A673 (cell line): Measurements from ENCODE around the gene ALDH7A1.
A peak's percentile ranks its signal among the peaks of the same experiment; 100 is the strongest.

Experiments
- EZH2 ChIP-seq: fragments of 200-600 bp; sonication (generic); IDR thresholded peaks from 2 replicates; pipeline ENCODE4 v1.6.1; 2017; ENCODE audit warnings: borderline replicate concordance, low read depth, mild to moderate bottlenecking, mixed read lengths, antibody characterized with exemption, low read length; ENCODE audit not compliant: poor library complexity, severe bottlenecking
- TF ChIP-seq, protein P1 (sequence below): fragments of 300-800, 200-600 bp; sonication (generic); conservative IDR thresholded peaks from 2 replicates; pipeline ENCODE4 v1.5.1; 2017; ENCODE audit warnings: low read depth, mild to moderate bottlenecking, antibody characterized with exemption, low read length, moderate library complexity, mixed read lengths

DNA sequence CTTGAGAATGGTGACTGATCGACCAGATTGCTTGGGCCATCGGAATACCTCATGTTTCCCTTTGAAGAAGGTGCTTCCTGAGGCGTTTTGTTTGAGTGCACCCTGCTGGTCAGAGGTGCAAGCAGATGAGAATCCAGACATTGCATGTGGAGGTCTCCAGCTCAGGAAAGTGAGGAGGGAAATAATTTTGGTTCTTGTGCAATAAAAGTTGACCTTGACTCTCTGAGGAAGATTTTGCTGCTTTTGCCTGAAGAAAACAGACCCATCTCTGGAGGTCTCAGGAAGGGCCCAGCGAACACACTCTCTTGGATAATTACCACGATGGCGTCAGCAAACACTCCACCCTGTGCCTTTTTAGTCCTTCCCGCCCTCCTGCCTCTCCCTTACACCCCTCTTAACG, 102.1 kb downstream of the ALDH7A1 start:
- TF ChIP-seq EZH2, result no peak
- TF ChIP-seq, protein P1, sequence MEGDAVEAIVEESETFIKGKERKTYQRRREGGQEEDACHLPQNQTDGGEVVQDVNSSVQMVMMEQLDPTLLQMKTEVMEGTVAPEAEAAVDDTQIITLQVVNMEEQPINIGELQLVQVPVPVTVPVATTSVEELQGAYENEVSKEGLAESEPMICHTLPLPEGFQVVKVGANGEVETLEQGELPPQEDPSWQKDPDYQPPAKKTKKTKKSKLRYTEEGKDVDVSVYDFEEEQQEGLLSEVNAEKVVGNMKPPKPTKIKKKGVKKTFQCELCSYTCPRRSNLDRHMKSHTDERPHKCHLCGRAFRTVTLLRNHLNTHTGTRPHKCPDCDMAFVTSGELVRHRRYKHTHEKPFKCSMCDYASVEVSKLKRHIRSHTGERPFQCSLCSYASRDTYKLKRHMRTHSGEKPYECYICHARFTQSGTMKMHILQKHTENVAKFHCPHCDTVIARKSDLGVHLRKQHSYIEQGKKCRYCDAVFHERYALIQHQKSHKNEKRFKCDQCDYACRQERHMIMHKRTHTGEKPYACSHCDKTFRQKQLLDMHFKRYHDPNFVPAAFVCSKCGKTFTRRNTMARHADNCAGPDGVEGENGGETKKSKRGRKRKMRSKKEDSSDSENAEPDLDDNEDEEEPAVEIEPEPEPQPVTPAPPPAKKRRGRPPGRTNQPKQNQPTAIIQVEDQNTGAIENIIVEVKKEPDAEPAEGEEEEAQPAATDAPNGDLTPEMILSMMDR, result peak; percentile 34; the same call in 1 of the 2 replicates
